WTC11 (cell line): Measurements from ENCODE around the gene PFDN2. TPM values are rescaled to one million over a fixed set of nuclear protein-coding genes. Genes with fewer than 3 reads are reported as not detected.
A peak's percentile ranks its signal among the peaks of the same experiment; 100 is the strongest.

Experiments used
- ATF1 ChIP-seq: sonication (generic); formaldehyde crosslinking; IDR thresholded peaks from 2 replicates; pipeline ENCODE4 v1.8.1; 2023; ENCODE audit warnings: mild to moderate bottlenecking, moderate library complexity, missing genetic modification reagents
- ELF4 ChIP-seq: sonication (generic); formaldehyde crosslinking; IDR thresholded peaks from 2 replicates; pipeline ENCODE4 v1.8.1; 2022; ENCODE audit warnings: low read depth, mild to moderate bottlenecking, moderate library complexity, missing genetic modification reagents
- IRF2 ChIP-seq: sonication (generic); formaldehyde crosslinking; IDR thresholded peaks from 2 replicates; pipeline ENCODE4 v1.8.0; 2022; ENCODE audit warnings: low read depth, missing genetic modification reagents, borderline replicate concordance
- KAT7 ChIP-seq: sonication (generic); formaldehyde crosslinking; IDR thresholded peaks from 2 replicates; pipeline ENCODE4 v1.8.1; 2023; ENCODE audit warnings: missing genetic modification reagents, mild to moderate bottlenecking, borderline replicate concordance
- MXD4 ChIP-seq: fragments of 250-450 bp; sonication (Bioruptor Pico); IDR thresholded peaks from 2 replicates; pipeline ENCODE4 v1.8.0; 2021; ENCODE audit warnings: mild to moderate bottlenecking, moderate library complexity, borderline replicate concordance
- SMAD3 ChIP-seq: sonication (generic); formaldehyde crosslinking; IDR thresholded peaks from 2 replicates; pipeline ENCODE4 v1.8.0; 2022; ENCODE audit warnings: missing genetic modification reagents, mild to moderate bottlenecking, borderline replicate concordance
- SMAD4 ChIP-seq: sonication (generic); formaldehyde crosslinking; IDR thresholded peaks from 2 replicates; pipeline ENCODE4 v1.8.0; 2022; ENCODE audit warnings: mild to moderate bottlenecking, missing genetic modification reagents
- TEAD1 ChIP-seq: sonication (generic); formaldehyde crosslinking; IDR thresholded peaks from 2 replicates; pipeline ENCODE4 v1.8.0; 2022; ENCODE audit warnings: mild to moderate bottlenecking, missing genetic modification reagents
- ZBTB21 ChIP-seq: sonication (generic); formaldehyde crosslinking; IDR thresholded peaks from 2 replicates; pipeline ENCODE4 v1.8.1; 2023; ENCODE audit warnings: mild to moderate bottlenecking, missing genetic modification reagents, borderline replicate concordance
- ZNF396 ChIP-seq: fragments of 250-450 bp; sonication (Bioruptor Pico); IDR thresholded peaks from 2 replicates; pipeline ENCODE4 v1.8.0; 2021; ENCODE audit warnings: mild to moderate bottlenecking, moderate library complexity, borderline replicate concordance
- ZNF423 ChIP-seq: fragments of 250-450 bp; sonication (Bioruptor Pico); IDR thresholded peaks from 2 replicates; pipeline ENCODE4 v2.1.2; 2022; ENCODE audit warnings: mild to moderate bottlenecking, moderate library complexity
- total RNA-seq: library from RNA; stranded (reverse); gene quantifications from 3 replicates; pipeline ENCODE4 v1.2.3, GENCODE V29; 2021
- TF ChIP-seq, protein P1 (sequence below): sonication (generic); formaldehyde crosslinking; conservative IDR thresholded peaks from 2 replicates; pipeline ENCODE4 v1.8.1; 2023; ENCODE audit warnings: mild to moderate bottlenecking, low read depth, missing genetic modification reagents, moderate library complexity
- TF ChIP-seq, protein P2 (sequence below): sonication (generic); formaldehyde crosslinking; IDR thresholded peaks from 2 replicates; pipeline ENCODE4 v1.8.0; 2022; ENCODE audit warnings: mild to moderate bottlenecking, missing genetic modification reagents
- TF ChIP-seq, protein P3 (sequence below): fragments of 250-450 bp; sonication (Bioruptor Pico); IDR thresholded peaks from 2 replicates; pipeline ENCODE4 v1.9.0; 2021; ENCODE audit warnings: mild to moderate bottlenecking
- TF ChIP-seq, protein P4 (sequence below): sonication (generic); formaldehyde crosslinking; IDR thresholded peaks from 2 replicates; pipeline ENCODE4 v1.8.1; 2022; ENCODE audit warnings: mild to moderate bottlenecking, moderate library complexity, missing genetic modification reagents
- TF ChIP-seq, protein P5 (sequence below): sonication (generic); formaldehyde crosslinking; IDR thresholded peaks from 2 replicates; pipeline ENCODE4 v1.8.0; 2023; ENCODE audit warnings: missing genetic modification reagents
- TF ChIP-seq, protein P6 (sequence below): sonication (generic); formaldehyde crosslinking; IDR thresholded peaks from 2 replicates; pipeline ENCODE4 v1.8.1; 2023; ENCODE audit warnings: mild to moderate bottlenecking, missing genetic modification reagents
- TF ChIP-seq, protein P7 (sequence below): fragments of 250-450 bp; sonication (Bioruptor Pico); IDR thresholded peaks from 2 replicates; pipeline ENCODE4 v1.9.0; 2021; ENCODE audit warnings: mild to moderate bottlenecking
- TF ChIP-seq, protein P8 (sequence below): fragments of 200-600 bp; IDR thresholded peaks from 2 replicates; pipeline ENCODE4 v1.8.0; 2022; ENCODE audit warnings: antibody characterized with exemption

PFDN2 gene
- total RNA-seq, 1 experiment from 2014 or later = 92.6 TPM

DNA sequence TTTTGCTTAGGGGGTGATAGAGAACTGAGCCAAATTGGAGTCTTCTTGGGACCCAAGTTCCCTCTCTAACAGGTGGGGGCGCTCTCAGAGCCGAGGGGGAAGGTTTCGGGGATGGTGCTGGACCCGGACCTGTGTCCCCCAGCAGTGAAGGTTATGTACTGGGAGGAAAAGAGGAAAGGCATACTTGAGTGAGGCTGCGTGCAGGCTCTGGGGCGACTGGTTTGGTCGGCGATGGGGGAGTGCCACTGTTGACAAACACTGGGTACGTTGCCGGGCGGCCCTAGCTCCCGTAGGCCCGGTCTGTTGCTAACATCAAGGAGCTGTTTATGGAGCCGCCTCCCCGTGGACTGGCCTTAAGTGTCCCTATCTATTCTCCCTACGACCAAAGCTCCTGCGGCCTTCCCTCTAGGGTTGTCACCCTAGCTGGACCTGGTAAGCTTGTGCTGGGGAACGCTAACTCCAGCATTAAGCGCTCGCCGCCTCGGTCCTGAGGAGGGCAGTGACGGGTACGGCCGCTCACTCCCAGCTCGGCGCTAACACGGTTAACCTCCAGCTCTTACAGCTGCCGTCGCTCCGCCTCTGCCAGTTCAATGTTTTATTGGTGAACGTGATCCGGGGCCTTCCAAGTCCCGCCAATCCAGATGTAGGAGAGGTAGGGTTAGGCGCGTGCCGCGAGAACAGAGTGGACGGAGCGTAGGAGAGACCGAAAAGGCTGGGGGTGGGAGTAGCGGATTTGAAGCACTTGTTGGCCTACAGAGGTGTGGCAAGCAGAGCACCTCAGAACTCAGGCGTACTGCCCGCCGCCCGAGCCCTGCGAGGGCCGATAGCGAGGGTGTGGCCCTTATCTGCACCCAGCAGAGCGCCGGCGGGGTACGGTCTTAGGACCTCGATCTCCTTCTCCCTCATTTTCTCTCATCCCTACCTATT lies 48.2 kb upstream of the PFDN2 start, which contains the start of gene PPOX (continued):
- TF ChIP-seq, protein P1, sequence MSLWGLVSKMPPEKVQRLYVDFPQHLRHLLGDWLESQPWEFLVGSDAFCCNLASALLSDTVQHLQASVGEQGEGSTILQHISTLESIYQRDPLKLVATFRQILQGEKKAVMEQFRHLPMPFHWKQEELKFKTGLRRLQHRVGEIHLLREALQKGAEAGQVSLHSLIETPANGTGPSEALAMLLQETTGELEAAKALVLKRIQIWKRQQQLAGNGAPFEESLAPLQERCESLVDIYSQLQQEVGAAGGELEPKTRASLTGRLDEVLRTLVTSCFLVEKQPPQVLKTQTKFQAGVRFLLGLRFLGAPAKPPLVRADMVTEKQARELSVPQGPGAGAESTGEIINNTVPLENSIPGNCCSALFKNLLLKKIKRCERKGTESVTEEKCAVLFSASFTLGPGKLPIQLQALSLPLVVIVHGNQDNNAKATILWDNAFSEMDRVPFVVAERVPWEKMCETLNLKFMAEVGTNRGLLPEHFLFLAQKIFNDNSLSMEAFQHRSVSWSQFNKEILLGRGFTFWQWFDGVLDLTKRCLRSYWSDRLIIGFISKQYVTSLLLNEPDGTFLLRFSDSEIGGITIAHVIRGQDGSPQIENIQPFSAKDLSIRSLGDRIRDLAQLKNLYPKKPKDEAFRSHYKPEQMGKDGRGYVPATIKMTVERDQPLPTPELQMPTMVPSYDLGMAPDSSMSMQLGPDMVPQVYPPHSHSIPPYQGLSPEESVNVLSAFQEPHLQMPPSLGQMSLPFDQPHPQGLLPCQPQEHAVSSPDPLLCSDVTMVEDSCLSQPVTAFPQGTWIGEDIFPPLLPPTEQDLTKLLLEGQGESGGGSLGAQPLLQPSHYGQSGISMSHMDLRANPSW (CRISPR knock-in tag) = no peak
- TF ChIP-seq ZNF396 (CRISPR knock-in tag) = no peak
- TF ChIP-seq ZBTB21 (CRISPR knock-in tag) = no peak
- no peak for TF ChIP-seq ELF4 (CRISPR knock-in tag)
- TF ChIP-seq, protein P2, sequence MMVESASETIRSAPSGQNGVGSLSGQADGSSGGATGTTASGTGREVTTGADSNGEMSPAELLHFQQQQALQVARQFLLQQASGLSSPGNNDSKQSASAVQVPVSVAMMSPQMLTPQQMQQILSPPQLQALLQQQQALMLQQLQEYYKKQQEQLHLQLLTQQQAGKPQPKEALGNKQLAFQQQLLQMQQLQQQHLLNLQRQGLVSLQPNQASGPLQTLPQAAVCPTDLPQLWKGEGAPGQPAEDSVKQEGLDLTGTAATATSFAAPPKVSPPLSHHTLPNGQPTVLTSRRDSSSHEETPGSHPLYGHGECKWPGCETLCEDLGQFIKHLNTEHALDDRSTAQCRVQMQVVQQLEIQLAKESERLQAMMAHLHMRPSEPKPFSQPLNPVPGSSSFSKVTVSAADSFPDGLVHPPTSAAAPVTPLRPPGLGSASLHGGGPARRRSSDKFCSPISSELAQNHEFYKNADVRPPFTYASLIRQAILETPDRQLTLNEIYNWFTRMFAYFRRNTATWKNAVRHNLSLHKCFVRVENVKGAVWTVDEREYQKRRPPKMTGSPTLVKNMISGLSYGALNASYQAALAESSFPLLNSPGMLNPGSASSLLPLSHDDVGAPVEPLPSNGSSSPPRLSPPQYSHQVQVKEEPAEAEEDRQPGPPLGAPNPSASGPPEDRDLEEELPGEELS = no peak; the same call in none of the 2 replicates
- TF ChIP-seq IRF2 (CRISPR knock-in tag) = no peak
- 0 out of 2 replicates have a peak, but pooled peaks have one; percentile 40 for TF ChIP-seq ATF1
- TF ChIP-seq SMAD4 (CRISPR knock-in tag) = no peak
- TF ChIP-seq, protein P3, sequence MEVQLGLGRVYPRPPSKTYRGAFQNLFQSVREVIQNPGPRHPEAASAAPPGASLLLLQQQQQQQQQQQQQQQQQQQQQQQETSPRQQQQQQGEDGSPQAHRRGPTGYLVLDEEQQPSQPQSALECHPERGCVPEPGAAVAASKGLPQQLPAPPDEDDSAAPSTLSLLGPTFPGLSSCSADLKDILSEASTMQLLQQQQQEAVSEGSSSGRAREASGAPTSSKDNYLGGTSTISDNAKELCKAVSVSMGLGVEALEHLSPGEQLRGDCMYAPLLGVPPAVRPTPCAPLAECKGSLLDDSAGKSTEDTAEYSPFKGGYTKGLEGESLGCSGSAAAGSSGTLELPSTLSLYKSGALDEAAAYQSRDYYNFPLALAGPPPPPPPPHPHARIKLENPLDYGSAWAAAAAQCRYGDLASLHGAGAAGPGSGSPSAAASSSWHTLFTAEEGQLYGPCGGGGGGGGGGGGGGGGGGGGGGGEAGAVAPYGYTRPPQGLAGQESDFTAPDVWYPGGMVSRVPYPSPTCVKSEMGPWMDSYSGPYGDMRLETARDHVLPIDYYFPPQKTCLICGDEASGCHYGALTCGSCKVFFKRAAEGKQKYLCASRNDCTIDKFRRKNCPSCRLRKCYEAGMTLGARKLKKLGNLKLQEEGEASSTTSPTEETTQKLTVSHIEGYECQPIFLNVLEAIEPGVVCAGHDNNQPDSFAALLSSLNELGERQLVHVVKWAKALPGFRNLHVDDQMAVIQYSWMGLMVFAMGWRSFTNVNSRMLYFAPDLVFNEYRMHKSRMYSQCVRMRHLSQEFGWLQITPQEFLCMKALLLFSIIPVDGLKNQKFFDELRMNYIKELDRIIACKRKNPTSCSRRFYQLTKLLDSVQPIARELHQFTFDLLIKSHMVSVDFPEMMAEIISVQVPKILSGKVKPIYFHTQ (CRISPR knock-in tag) = no peak
- TF ChIP-seq, protein P4, sequence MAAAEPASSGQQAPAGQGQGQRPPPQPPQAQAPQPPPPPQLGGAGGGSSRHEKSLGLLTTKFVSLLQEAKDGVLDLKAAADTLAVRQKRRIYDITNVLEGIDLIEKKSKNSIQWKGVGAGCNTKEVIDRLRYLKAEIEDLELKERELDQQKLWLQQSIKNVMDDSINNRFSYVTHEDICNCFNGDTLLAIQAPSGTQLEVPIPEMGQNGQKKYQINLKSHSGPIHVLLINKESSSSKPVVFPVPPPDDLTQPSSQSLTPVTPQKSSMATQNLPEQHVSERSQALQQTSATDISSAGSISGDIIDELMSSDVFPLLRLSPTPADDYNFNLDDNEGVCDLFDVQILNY (CRISPR knock-in tag) = 0 out of 2 replicates have a peak, but pooled peaks have one; percentile 71
- TF ChIP-seq, protein P5, sequence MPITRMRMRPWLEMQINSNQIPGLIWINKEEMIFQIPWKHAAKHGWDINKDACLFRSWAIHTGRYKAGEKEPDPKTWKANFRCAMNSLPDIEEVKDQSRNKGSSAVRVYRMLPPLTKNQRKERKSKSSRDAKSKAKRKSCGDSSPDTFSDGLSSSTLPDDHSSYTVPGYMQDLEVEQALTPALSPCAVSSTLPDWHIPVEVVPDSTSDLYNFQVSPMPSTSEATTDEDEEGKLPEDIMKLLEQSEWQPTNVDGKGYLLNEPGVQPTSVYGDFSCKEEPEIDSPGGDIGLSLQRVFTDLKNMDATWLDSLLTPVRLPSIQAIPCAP (CRISPR knock-in tag) = no peak
- TF ChIP-seq TEAD1 (CRISPR knock-in tag) = no peak
- TF ChIP-seq, protein P6, sequence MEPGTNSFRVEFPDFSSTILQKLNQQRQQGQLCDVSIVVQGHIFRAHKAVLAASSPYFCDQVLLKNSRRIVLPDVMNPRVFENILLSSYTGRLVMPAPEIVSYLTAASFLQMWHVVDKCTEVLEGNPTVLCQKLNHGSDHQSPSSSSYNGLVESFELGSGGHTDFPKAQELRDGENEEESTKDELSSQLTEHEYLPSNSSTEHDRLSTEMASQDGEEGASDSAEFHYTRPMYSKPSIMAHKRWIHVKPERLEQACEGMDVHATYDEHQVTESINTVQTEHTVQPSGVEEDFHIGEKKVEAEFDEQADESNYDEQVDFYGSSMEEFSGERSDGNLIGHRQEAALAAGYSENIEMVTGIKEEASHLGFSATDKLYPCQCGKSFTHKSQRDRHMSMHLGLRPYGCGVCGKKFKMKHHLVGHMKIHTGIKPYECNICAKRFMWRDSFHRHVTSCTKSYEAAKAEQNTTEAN (CRISPR knock-in tag) = no peak; the same call in 1 of the 2 replicates
- TF ChIP-seq, protein P7, sequence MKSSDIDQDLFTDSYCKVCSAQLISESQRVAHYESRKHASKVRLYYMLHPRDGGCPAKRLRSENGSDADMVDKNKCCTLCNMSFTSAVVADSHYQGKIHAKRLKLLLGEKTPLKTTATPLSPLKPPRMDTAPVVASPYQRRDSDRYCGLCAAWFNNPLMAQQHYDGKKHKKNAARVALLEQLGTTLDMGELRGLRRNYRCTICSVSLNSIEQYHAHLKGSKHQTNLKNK (CRISPR knock-in tag) = no peak
- TF ChIP-seq, protein P8, sequence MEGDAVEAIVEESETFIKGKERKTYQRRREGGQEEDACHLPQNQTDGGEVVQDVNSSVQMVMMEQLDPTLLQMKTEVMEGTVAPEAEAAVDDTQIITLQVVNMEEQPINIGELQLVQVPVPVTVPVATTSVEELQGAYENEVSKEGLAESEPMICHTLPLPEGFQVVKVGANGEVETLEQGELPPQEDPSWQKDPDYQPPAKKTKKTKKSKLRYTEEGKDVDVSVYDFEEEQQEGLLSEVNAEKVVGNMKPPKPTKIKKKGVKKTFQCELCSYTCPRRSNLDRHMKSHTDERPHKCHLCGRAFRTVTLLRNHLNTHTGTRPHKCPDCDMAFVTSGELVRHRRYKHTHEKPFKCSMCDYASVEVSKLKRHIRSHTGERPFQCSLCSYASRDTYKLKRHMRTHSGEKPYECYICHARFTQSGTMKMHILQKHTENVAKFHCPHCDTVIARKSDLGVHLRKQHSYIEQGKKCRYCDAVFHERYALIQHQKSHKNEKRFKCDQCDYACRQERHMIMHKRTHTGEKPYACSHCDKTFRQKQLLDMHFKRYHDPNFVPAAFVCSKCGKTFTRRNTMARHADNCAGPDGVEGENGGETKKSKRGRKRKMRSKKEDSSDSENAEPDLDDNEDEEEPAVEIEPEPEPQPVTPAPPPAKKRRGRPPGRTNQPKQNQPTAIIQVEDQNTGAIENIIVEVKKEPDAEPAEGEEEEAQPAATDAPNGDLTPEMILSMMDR = peak; percentile 28; the same call in 1 of the 2 replicates
- TF ChIP-seq KAT7 = no peak
- TF ChIP-seq SMAD3 (CRISPR knock-in tag) = no peak
- TF ChIP-seq ZNF423 (CRISPR knock-in tag) = no peak
- TF ChIP-seq MXD4 (CRISPR knock-in tag) = no peak
